HL-60/S4 (cell line): ENCODE measurements around the gene TIMP2.
"Not testable (repeated sequence)": the region's sequence is repeated elsewhere in the genome, so short reads cannot be mapped to it uniquely, and the experiment has no call there.

ENCODE experiments used
- in situ Hi-C: fragments of 300-500 bp; cut with MboI; formaldehyde crosslinking; loops from 2 replicates; pipeline ENCODE4 v1.14.3; 2022; ENCODE audit warnings: low sequenced_read_pairs

Gene TIMP2

GRCh38 chr17:78957128-78957527 is 31.9 kb upstream of the TIMP2 start:
- in situ Hi-C loops, result no loop called here

GRCh38 chr17:78956254-78956653 is 31.1 kb upstream of the TIMP2 start:
- in situ Hi-C loops, result no loop called here

DNA sequence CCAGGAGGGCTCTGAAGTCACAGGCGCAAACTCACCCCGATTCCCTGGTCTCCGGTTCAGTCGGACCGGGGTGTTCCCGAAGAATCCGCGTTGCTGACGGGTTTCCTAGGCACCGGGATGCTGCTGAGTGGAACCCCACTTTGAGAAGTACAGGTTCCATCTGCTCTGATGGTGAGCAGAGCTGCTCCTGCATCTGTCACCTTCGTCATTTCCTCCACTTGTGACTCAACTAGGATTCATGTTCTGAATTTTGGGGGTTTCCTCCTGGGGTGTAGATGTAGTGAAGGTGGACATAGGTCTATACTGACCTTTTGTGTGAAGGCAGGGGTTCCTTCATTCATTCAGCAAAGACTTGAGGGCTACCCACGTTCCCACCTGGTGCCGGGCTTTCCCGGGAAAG is 29.5 kb upstream of the TIMP2 start:
- in situ Hi-C loops, result no loop called here

GRCh38 chr17:78953356-78954350 is 28.5 kb upstream of the TIMP2 start:
- in situ Hi-C loops, result no loop called here

GRCh38 chr17:78952706-78953105 is 27.5 kb upstream of the TIMP2 start:
- in situ Hi-C loops, result no loop called here

- in situ Hi-C loops, result no loop called here
Observed at GRCh38 chr17:78951967-78952551, 26.9 kb upstream of the TIMP2 start.

- in situ Hi-C loops, result no loop called here
Observed at GRCh38 chr17:78950870-78951269, 25.7 kb upstream of the TIMP2 start.

- in situ Hi-C loops, result no loop called here
Observed at GRCh38 chr17:78947235-78948149, 22.3 kb upstream of the TIMP2 start.

- in situ Hi-C loops, result no loop called here
Observed at GRCh38 chr17:78946631-78947030, 21.4 kb upstream of the TIMP2 start.

DNA sequence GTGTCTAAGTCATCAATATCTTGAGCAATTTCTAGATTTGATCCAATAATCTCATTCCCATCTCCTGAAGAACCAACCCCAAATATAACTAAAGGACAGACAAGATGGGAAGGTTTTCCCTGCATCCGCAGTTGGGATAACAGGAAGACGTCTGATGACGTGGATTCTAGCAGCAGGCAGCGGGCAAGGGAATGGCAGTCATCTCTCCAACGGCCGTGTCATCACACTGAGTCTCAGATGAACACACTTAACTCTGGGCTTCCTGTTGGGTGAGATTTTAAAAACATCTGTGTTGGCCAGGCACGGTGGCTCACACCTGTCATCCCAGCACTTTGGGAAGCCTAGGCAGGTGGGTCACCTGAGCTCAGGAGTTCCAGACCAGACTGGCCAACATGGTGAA is 20.9 kb upstream of the TIMP2 start:
- in situ Hi-C loops, result no loop called here

DNA sequence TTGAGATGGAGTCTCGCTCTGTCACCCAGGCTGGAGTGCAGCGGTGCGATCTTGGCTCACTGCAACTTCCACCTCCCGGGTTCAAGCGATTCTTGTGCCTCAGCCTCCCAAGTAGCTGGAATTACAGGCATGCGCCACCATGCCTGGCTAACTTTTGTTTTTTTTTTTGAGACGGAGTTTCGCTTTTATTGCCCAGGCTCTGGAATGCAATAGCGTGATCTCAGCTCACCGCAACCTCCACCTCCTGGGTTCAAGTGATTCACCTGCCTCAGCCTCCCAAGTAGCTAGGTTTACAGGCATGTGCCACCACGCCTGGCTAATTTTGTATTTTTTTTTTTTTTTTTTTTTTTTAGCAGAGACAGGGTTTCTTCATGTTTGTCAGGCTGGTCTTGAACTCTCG is 20.3 kb upstream of the TIMP2 start:
- in situ Hi-C loops, result not testable (repeated sequence)

- in situ Hi-C loops, result no loop called here
Observed at GRCh38 chr17:78944956-78945355, 19.8 kb upstream of the TIMP2 start.

GRCh38 chr17:78944026-78944425 is 18.8 kb upstream of the TIMP2 start:
- in situ Hi-C loops, result no loop called here

- in situ Hi-C loops, result no loop called here
Observed at GRCh38 chr17:78940708-78941107, 15.5 kb upstream of the TIMP2 start.

GRCh38 chr17:78940258-78940657 is 15.1 kb upstream of the TIMP2 start:
- in situ Hi-C loops, result no loop called here

DNA sequence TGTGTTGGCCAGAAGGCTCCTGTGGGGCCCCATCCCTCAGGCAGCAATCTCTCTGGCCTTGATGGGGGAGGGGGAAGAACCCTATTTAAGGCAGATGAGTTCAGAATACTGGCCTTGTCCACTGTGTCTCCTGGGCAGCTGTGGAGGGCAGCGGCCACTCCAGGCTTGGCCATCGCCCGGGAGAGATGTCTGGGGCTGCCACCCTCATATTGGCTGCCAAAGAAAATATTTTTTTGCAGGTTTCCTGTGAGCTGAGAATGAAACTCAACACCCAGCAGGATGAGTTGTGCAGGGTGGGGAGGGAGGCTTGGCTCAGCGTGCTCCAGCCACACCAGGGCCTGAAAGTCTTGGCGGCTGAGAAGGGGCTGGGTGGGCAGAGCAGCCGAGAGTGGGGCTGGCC is 14.4 kb upstream of the TIMP2 start:
- in situ Hi-C loops, result no loop called here

- in situ Hi-C loops, result no loop called here
Observed at GRCh38 chr17:78937561-78937960, 12.4 kb upstream of the TIMP2 start.

GRCh38 chr17:78935419-78936323 is 10.5 kb upstream of the TIMP2 start:
- in situ Hi-C loops, result no loop called here

- in situ Hi-C loops, result no loop called here
Observed at GRCh38 chr17:78934681-78935418, 9.7 kb upstream of the TIMP2 start.
